ENCODE measurements around the gene CRYZL1.

CRYZL1 gene

DNA sequence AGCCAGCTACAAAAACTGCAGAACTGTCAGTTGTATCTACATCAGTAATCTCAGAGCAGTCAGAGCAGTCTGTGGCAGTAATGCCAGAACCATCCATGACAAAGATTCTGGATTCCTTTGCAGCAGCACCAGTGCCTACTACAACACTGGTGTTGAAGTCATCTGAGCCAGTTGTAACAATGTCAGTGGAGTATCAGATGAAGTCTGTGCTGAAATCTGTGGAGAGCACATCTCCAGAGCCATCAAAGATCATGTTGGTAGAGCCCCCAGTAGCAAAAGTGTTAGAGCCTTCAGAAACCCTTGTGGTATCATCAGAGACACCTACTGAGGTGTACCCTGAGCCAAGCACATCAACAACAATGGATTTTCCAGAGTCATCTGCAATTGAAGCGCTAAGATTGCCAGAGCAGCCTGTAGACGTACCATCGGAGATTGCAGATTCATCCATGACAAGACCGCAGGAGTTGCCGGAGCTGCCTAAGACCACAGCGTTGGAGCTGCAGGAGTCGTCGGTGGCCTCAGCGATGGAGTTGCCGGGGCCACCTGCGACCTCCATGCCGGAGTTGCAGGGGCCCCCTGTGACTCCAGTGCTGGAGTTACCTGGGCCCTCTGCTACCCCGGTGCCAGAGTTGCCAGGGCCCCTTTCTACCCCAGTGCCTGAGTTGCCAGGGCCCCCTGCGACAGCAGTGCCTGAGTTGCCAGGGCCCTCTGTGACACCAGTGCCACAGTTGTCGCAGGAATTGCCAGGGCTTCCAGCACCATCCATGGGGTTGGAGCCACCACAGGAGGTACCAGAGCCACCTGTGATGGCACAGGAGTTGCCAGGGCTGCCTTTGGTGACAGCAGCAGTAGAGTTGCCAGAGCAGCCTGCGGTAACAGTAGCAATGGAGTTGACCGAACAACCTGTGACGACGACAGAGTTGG is 91.4 kb downstream of the CRYZL1 start:
- Histone ChIP-seq H3K9ac (ENCODE audit: low read length) (no peak overlapping the region), H3K27ac (ENCODE audit: low read depth, low read length) (no peak overlapping the region), H3K4me1 (ENCODE audit: control insufficient read depth, insufficient read depth, low read length) (no peaks in the 10 kb centered on the region; the same call in 1 of the 2 replicates), H3K36me3 (ENCODE audit: control insufficient read depth, insufficient read depth, low read length) (peaks cover 87% of the 10 kb centered on the region), H3K27me3 (ENCODE audit: control insufficient read depth, insufficient read depth, low read length) (no peaks in the 10 kb centered on the region), H3K9me3 (ENCODE audit: control insufficient read depth, insufficient read depth, low read depth, low read length) (no peaks in the 10 kb centered on the region), H3K4me3 (ENCODE audit: low read depth, low read length) (no peak overlapping the region)

DNA sequence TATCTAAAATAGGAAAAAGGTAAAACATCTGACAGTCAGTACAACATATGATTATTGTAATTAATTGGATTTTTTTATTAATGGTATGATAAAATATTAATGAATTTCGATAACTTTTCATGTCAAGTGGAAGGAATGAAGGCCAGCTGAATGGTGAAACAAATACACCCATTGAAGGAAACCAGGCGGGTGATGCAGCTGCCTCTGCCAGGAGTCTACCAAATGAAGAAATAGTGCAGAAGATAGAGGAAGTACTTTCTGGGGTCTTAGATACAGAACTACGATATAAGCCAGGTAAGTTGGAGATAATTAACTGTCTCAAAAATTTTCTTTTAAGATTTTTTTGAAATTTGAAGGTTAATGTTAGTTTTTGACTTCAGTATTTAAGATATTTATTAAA is 95.5 kb downstream of the CRYZL1 start:
- Histone ChIP-seq H3K4me3 (ENCODE audit: low read depth, low read length) (no peak overlapping the region), H3K36me3 (ENCODE audit: control insufficient read depth, insufficient read depth, low read length) (peaks cover 49% of the 10 kb centered on the region), H3K9ac (ENCODE audit: low read length) (no peak overlapping the region)

DNA sequence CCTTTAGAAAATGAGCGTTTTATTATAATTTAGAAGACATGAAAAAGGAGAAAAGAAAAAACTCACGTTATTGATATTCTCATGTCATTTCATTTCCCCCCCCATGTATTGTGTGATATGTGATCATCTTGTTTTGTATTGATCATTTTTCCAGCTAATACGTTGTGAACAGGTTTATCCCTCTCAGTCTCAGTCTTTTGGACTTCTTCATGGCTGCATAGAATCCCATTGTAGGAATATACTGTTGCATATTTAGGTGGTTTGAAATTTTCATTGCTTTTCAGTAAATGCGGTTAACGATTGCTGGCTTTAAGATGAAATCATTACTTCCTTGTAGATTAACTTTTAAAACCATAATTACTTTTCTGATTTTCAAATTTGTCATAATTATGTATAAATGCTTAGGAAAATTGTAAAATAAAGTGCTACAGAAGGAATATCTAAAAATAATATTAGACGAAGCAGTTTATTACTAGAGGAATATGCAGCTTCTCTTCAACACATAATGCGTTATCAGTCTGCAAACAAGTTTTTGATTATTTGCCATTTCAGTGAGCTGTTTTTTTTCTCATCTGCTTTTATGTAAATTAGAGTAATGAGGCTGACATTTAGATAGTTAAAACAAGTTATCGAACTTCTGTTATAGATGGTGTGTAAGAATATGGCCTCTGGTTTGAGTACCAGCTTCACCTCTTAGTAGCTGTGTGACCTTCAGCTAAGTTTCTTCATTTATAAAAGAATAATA is 96.9 kb downstream of the CRYZL1 start:
- H3K4me3 ChIP-seq (ENCODE audit: low read depth, low read length) = peak overlapping the region; percentile 78
- H3K4me1 ChIP-seq (ENCODE audit: control insufficient read depth, insufficient read depth, low read length) = no peaks in the 10 kb centered on the region; the same call in 1 of the 2 replicates
- H3K9me3 ChIP-seq (ENCODE audit: control insufficient read depth, insufficient read depth, low read depth, low read length) = no peaks in the 10 kb centered on the region
- peaks cover 41% of the 10 kb centered on the region for H3K36me3 ChIP-seq (ENCODE audit: control insufficient read depth, insufficient read depth, low read length)
- H3K27ac ChIP-seq (ENCODE audit: low read depth, low read length) = no peak overlapping the region
- H3K27me3 ChIP-seq (ENCODE audit: control insufficient read depth, insufficient read depth, low read length) = no peaks in the 10 kb centered on the region
- peak overlapping the region; percentile 97 for H3K9ac ChIP-seq (ENCODE audit: low read length)

More for the DNA sequence above, 95.5 kb downstream of the CRYZL1 start:
- no peaks in the 10 kb centered on the region; the same call in 1 of the 2 replicates for H3K4me1 ChIP-seq (ENCODE audit: control insufficient read depth, insufficient read depth, low read length)
- no peaks in the 10 kb centered on the region for H3K27me3 ChIP-seq (ENCODE audit: control insufficient read depth, insufficient read depth, low read length)
- H3K27ac ChIP-seq (ENCODE audit: low read depth, low read length) = no peak overlapping the region
- no peaks in the 10 kb centered on the region for H3K9me3 ChIP-seq (ENCODE audit: control insufficient read depth, insufficient read depth, low read depth, low read length)

DNA sequence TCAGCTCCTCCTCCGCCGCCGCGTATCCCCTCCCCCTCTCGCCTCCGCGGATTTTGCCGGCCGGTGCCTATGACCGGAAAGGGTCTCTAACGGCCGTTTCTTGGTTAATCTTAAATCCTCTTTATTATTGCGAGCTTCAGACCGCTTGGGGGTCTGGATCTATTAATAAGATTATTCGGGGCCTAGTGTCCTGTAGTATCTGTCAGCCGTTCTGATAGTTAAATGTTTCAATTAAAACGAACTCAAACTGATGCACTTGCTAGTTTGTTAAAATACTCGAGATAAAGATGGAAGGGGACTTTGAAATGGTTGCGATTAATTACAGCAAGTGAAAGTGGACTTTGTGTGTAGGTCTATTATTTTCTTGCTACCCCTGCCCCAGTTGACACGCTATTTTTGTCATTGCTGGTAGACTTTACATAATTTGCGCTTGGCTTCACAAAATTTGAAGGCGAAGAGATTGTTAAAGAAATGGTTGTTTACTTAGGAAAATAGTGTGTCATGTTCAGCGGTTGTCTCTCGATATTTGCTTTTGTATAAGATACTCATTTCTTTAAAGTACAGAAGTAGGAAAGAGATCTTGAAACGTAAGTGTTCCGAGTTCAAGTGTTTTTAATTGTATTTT is 97.9 kb downstream of the CRYZL1 start:
- Histone ChIP-seq H3K4me3 (ENCODE audit: low read depth, low read length) (peak overlapping the region; percentile 78), H3K9ac (ENCODE audit: low read length) (peak overlapping the region; percentile 97), H3K4me1 (ENCODE audit: control insufficient read depth, insufficient read depth, low read length) (no peaks in the 10 kb centered on the region; the same call in 1 of the 2 replicates), H3K27me3 (ENCODE audit: control insufficient read depth, insufficient read depth, low read length) (no peaks in the 10 kb centered on the region), H3K36me3 (ENCODE audit: control insufficient read depth, insufficient read depth, low read length) (peaks cover 39% of the 10 kb centered on the region), H3K27ac (ENCODE audit: low read depth, low read length) (peak overlapping the region; percentile 92), H3K9me3 (ENCODE audit: control insufficient read depth, insufficient read depth, low read depth, low read length) (no peaks in the 10 kb centered on the region)

DNA sequence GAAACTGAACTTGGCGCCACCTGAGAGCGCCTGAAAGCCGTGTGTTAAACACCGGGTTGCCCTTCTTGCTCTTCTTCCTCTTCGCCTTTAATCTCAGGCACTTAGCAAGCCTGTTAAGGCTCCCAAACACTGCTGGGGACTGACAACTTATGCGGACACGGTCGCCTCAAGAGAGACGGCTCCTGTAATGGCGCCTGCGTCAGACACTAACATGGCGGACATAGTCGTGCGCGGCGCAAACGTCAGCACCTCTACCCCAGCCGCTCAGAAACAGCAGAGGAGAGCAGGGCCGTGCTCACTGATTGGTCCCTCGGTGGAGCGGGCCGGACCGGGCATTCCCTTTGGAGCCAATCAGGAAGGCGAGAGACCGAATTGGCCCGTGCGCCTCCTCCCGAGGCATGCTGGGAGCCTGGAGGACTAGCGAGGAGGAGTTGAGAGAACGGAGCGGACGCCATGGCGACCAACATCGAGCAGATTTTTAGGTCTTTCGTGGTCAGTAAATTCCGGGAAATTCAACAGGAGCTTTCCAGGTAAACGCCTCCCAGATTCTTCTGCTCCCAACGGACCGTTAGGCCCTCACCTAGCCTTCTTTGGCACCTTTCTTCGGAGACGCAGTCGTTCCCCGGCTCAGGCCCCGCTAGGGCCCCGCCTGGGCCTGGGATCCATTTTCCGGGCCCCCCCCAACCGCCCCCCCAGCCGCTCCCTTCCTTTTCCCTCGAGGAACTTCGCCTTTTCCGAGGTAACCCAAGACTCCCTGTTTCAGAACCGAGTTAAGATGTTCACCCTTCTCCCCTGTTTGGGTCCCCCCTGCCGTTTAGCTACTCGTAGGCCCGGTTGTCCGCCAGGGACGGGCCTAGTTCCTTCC is 98.7 kb downstream of the CRYZL1 start, which contains the start of gene SON:
TSS of gene SON (plus strand) at position 399 of the 865 bp plus-strand sequence. CDS start at position 454, 55 bp downstream.
- H3K4me3 ChIP-seq (ENCODE audit: low read depth, low read length) = peak within 1 kb of the TSS; percentile 78
- no peaks in the 10 kb centered on the region for H3K9me3 ChIP-seq (ENCODE audit: control insufficient read depth, insufficient read depth, low read depth, low read length)
- H3K36me3 ChIP-seq (ENCODE audit: control insufficient read depth, insufficient read depth, low read length) = peaks cover 39% of the 10 kb centered on the region
- H3K27ac ChIP-seq (ENCODE audit: low read depth, low read length) = peak within 1 kb of the TSS; percentile 92
- no peaks in the 10 kb centered on the region; the same call in 1 of the 2 replicates for H3K4me1 ChIP-seq (ENCODE audit: control insufficient read depth, insufficient read depth, low read length)
- peak within 1 kb of the TSS; percentile 97 for H3K9ac ChIP-seq (ENCODE audit: low read length)
- H3K27me3 ChIP-seq (ENCODE audit: control insufficient read depth, insufficient read depth, low read length) = no peaks in the 10 kb centered on the region

DNA sequence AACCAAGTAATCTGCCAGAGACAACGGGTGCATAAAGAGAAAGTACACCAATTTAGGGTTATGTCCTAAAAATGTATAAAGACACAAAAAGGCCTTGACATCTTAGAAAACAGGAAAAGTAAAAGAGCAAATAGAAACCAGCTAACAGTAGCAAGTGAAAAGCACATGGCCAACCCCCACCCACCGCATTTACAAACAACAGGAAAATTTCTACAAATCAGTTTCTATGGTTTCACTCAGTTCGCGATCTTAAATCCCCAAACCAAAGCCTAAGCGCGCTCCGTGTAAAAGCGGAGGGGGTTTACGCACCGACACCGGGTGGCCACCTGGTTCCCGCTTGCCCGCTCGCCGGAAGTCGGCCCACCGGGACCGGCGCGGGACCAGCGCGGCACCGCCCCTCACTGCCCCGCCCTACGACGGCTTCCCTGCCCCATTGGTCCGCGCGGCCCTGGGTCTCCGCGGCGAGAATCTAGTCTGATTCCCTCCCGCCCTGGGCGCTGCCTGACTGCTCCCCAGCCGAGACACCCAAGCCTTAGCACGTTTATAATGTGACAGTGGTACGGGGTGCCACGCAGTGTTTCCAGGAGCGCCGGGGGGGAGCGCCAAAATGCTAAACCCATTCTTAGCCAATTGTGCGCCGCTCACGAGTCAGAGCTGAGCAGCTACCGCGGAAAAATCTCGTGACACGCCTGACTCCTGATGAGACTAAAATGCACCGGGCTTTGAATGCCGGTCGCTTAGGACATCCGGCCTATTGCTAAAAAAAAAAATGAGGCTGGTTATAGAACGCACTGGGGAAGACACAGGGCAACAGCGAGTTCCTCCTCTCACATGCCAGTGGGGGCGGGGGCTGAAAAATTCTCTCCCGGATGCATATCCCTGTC is 99.5 kb downstream of the CRYZL1 start, which contains the start of gene GART:
TSS of gene GART (minus strand) at position 362 of the 884 bp plus-strand sequence. CDS start 2,802 bp downstream, outside the sequence.
- no peaks in the 10 kb centered on the region for H3K27me3 ChIP-seq (ENCODE audit: control insufficient read depth, insufficient read depth, low read length)
- peak within 1 kb of the TSS; percentile 97 for H3K9ac ChIP-seq (ENCODE audit: low read length)
- H3K36me3 ChIP-seq (ENCODE audit: control insufficient read depth, insufficient read depth, low read length) = peaks cover 41% of the 10 kb centered on the region
- no peaks in the 10 kb centered on the region for H3K9me3 ChIP-seq (ENCODE audit: control insufficient read depth, insufficient read depth, low read depth, low read length)
- no peaks in the 10 kb centered on the region; the same call in 1 of the 2 replicates for H3K4me1 ChIP-seq (ENCODE audit: control insufficient read depth, insufficient read depth, low read length)
- peak within 1 kb of the TSS; percentile 78 for H3K4me3 ChIP-seq (ENCODE audit: low read depth, low read length)
- peak within 1 kb of the TSS; percentile 92 for H3K27ac ChIP-seq (ENCODE audit: low read depth, low read length)

DNA sequence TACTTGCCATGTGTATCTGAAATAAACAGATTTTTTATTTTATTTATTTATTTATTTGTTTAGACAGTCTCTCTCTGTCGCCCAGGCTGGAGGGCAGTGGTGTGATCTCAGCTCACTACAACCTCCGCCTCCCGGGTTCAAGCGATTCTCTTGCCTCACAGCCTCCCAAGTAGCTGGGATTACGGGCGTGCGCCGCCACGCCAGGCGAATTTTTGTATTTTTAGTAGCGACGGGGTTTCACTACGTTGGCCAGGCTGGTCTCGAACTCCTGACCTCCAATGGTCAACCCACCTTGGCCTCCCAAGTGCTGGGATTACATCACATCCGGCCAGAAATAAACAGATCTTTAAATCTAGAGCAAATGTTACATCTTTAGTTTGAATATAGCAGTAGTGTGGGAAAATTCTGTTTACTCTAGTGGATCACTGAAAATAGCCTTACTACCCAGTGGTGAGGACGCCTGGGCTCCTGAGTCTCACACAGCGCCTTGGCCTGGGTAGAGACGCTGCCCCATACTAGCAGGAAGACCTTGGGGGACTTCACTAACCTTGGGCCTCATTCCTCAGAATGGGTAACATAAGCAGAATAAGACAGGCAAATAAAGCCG is 100.3 kb downstream of the CRYZL1 start:
- H3K4me3 ChIP-seq (ENCODE audit: low read depth, low read length) = peak overlapping the region; percentile 78
- peaks cover 41% of the 10 kb centered on the region for H3K36me3 ChIP-seq (ENCODE audit: control insufficient read depth, insufficient read depth, low read length)
- peak overlapping the region; percentile 97 for H3K9ac ChIP-seq (ENCODE audit: low read length)
- H3K27ac ChIP-seq (ENCODE audit: low read depth, low read length) = peak overlapping the region; percentile 89
- no peaks in the 10 kb centered on the region for H3K9me3 ChIP-seq (ENCODE audit: control insufficient read depth, insufficient read depth, low read depth, low read length)
- H3K27me3 ChIP-seq (ENCODE audit: control insufficient read depth, insufficient read depth, low read length) = no peaks in the 10 kb centered on the region
- H3K4me1 ChIP-seq (ENCODE audit: control insufficient read depth, insufficient read depth, low read length) = no peaks in the 10 kb centered on the region; the same call in 1 of the 2 replicates

DNA sequence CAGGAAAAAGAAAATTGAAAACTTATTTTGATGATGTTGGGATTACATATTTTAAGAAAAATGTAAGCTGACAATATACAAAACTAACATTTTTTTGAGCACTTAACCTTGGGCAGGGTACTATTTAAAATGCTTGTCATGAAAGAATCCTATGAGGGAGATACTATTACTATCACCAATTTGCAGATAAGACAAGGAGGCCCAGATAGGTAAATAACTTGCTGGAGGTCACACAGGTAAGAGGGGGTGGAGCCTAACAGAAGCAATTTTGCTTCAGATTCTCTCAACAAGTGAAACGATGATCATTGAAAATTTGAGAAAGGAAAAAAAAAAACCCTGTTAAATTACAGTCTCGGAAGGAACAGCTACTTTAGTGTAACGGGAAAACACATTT is 100.8 kb downstream of the CRYZL1 start:
- Histone ChIP-seq H3K9me3 (ENCODE audit: control insufficient read depth, insufficient read depth, low read depth, low read length) (no peaks in the 10 kb centered on the region), H3K36me3 (ENCODE audit: control insufficient read depth, insufficient read depth, low read length) (peaks cover 44% of the 10 kb centered on the region), H3K4me3 (ENCODE audit: low read depth, low read length) (peak overlapping the region; percentile 78), H3K27me3 (ENCODE audit: control insufficient read depth, insufficient read depth, low read length) (no peaks in the 10 kb centered on the region), H3K9ac (ENCODE audit: low read length) (no peak overlapping the region), H3K27ac (ENCODE audit: low read depth, low read length) (no peak overlapping the region), H3K4me1 (ENCODE audit: control insufficient read depth, insufficient read depth, low read length) (no peaks in the 10 kb centered on the region; the same call in 1 of the 2 replicates)

DNA sequence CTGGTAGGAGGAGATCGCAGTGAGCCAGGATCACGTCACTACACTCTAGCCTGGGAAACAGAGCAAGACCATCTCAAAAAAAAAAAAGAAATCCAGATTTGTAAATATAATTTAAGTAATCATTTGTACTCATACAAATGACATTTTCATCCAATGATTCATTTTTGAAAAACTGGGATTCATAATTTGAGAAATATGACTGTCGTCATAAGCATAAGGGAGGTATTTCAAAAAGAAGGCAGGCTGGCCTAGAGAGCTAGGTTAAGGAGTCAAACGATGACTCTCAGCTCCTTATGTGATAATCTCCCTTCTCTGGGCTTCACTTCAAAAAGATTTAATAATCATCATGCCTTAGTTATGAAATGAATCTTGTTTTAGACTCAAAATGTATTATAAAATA is 101.9 kb downstream of the CRYZL1 start:
- no peak overlapping the region for H3K4me3 ChIP-seq (ENCODE audit: low read depth, low read length)
- H3K36me3 ChIP-seq (ENCODE audit: control insufficient read depth, insufficient read depth, low read length) = peaks cover 54% of the 10 kb centered on the region
- H3K9ac ChIP-seq (ENCODE audit: low read length) = no peak overlapping the region

More for the DNA sequence above, 101.9 kb downstream of the CRYZL1 start:
- Histone ChIP-seq H3K4me1 (ENCODE audit: control insufficient read depth, insufficient read depth, low read length) (no peaks in the 10 kb centered on the region), H3K9me3 (ENCODE audit: control insufficient read depth, insufficient read depth, low read depth, low read length) (no peaks in the 10 kb centered on the region), H3K27ac (ENCODE audit: low read depth, low read length) (no peak overlapping the region), H3K27me3 (ENCODE audit: control insufficient read depth, insufficient read depth, low read length) (no peaks in the 10 kb centered on the region)

Data from HUES6 (cell line).